Activated CD4-positive, alpha-beta T cell treated with anti-CD3 and anti-CD28 coated beads, Interleukin-2, amount 50 U/mL, for 4 hours (primary cell): ENCODE data around the gene SMIM35.
A peak's percentile ranks its signal among the peaks of the same experiment; 100 is the strongest.
"Not testable (repeated sequence)": the region's sequence is repeated elsewhere in the genome, so short reads cannot be mapped to it uniquely, and the experiment has no call there.

Experiments used
- DNase-seq, 2 experiments: peaks; one replicate each; pipeline ENCODE4 v3.0.0-alpha.2; 2020

The SMIM35 gene

DNA sequence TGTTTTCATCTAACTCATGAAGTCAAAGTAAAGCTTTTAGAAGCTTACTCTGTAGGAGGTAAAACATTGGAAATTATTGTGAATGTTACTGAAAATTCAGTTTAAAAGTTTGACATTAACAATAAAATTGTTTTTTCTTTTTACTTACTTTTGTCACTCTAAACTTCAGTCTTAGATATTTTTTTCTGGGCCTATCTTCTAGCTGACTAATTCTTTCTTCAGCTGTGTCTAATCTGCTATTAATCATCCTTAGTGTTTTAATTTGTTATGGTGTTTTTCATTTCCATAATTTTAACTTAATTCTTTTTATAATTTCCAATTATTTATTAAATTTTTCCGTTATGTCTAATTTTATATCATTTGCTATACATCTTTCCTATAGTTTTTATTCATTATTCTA is 65.6 kb downstream of the SMIM35 start:
- no peak for DNase-seq

DNA sequence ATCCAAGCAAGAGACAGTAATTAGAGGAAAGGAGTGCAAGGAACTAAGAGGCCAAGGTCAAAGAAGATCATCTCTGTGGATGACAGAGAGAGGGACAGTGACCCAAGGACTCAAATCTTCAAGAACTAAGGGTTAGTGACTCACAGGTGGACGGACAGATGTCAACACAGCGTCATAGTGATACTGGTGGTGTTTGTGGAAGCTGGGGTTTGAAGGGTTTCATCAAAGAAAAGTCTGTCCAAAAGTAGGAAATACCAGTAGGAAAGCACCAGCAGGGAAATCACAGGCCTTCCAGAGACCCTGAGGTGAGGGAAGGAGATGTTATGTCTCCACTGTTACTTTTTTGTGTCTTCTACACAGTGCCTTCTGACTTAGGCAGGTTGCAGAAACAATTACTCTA is 68.4 kb downstream of the SMIM35 start:
- no peak for DNase-seq

GRCh38 chr11:118017631-118018315 is 69.0 kb downstream of the SMIM35 start:
- DNase-seq = no peak

- no peak for DNase-seq
Measured at GRCh38 chr11:118017111-118017510, 69.7 kb downstream of the SMIM35 start.

DNA sequence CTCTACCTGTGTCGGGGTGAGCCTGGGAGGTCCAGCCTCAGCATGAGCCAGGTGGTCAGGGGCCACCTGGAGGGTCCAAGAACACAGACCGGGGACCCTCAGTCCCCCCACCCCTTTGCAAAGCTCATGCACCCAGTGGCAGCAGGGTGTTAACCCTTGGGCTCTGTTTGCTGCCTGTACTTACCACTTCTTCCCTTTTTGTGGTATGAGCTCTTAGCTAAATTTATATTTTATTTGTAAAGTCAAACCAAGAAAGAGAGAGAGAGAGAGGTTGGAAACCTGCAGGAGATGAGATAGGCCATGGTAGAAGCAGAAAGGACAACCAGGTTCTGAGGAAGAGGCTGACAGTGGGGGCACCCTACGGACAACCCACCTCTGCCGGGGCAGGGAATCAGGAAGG is 70.7 kb downstream of the SMIM35 start:
- no peak for DNase-seq

DNA sequence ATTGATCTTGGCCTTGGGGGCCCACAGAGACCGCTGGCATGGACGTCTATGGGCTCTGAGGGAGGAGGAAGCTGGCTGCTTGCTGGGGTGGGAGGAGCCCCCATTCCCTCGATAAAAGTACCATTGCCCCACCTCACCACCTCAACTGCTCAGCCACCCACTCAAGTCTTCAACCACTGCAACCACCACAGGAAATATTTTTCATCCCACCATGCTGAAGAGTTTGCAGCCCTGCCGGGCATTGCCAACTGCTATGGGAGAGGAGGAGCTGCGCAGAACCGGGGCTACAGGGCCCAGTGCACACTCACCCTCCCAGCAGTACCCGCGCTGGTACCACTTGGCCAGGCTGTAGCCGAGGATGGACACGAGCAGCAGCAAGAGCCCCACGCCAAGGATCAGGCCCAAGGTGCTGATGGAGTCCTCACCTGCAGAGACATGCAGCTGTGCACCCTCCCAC is 71.3 kb downstream of the SMIM35 start:
- no peak for DNase-seq

DNA sequence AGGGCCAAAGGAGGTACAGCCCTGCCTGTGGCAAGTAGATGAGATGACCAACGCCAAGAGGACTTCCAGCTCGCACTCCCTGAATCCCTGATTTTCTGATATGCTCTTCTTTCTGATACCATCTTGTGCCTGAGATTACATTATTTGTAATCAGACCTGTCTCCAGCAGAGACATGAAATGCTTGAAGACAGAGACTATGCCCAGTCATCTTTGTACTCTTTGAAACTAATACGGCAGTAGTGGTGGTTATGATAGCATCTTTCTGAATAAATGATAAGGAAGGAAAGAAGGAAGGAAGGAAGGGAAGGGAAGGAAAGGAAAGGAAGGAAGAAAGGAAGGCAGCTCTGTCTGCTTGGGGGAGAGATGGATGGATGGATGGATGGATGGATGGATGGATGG is 72.7 kb downstream of the SMIM35 start:
- DNase-seq = no peak

DNA sequence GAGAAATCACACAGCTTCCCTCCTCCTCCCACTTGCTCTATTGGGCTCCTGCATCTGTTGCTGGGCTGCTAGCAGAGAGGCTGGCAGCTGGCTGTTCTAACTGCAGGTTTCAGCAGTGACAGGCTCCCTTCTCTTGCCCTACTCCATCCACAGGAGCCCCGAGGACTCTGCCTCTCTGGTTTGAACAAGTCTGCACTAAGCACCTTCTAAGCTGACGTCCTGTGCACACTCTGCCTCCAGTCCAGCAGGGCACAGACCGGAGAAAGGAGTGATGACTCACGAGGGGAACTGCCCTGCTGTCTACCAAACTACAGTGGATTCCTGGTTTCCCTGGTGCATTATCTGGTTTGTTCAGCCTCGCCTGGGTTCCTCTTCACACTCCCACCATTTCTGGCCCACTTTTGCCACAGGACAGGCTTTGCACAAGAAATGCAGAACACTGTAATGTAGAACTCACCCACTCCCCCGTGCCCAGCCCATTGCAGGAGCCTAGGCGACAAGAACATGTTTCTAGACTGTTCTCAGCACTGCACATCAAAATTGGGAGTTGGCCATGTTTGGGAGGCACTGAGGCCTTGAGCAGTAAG is 74.6 kb downstream of the SMIM35 start:
- no peak for DNase-seq

- no peak for DNase-seq
Measured at GRCh38 chr11:118010738-118011461, 75.9 kb downstream of the SMIM35 start.

GRCh38 chr11:118009864-118010737 is 76.7 kb downstream of the SMIM35 start:
- DNase-seq = no peak

DNA sequence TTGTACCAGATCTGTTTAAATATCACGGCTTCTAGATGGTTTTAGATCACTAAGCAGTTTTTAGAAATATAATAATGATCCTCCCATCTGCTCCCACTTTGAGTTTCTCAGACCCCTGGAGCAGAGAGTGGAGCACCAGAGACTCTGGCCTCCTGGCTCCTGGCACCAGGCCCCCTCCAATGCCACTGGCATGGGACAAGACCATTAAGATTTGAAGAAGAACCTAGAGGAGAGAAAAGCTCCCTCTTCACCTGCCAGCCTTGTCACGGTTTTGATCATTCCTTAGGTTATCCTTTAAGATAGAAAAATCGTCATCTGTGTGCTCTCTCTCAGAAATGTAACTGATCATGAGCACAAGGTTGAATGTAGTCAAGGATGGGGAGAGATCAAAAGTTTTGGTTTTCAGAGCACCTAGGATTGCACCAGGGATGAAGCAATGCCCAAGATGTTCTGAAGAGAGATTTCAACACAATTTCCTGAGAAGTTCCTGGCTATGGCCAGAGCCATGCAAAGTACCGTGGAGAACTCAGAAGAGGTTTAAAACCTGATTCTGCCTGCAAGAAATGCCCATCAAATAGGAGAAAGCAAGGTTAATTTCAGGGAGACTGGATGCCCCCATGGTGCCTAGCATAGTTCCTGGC is 78.4 kb downstream of the SMIM35 start:
- no peak for DNase-seq

GRCh38 chr11:118007563-118008270 is 79.0 kb downstream of the SMIM35 start:
- DNase-seq = not testable (repeated sequence)

DNA sequence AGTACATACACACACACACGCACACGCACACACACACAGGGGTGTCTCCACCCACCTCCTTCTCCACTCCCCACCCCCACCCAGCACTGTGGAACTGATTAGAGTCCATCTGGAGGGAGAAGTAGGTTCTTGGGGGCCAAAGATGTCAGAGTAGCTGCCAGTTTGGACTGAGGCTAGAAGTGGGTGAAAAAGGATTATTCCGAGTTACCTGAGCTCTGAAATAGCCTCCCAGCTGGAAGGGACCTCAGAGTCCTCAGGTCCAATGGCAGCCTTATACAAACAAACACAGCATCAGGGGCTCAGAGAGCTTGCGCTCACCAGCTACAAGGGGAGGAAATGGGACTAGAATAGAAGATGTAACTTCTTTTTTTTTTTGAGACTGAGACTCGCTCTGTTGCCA is 79.7 kb downstream of the SMIM35 start:
- DNase-seq = no peak

- no peak for DNase-seq
Measured at GRCh38 chr11:118006153-118006534, 80.6 kb downstream of the SMIM35 start.

DNA sequence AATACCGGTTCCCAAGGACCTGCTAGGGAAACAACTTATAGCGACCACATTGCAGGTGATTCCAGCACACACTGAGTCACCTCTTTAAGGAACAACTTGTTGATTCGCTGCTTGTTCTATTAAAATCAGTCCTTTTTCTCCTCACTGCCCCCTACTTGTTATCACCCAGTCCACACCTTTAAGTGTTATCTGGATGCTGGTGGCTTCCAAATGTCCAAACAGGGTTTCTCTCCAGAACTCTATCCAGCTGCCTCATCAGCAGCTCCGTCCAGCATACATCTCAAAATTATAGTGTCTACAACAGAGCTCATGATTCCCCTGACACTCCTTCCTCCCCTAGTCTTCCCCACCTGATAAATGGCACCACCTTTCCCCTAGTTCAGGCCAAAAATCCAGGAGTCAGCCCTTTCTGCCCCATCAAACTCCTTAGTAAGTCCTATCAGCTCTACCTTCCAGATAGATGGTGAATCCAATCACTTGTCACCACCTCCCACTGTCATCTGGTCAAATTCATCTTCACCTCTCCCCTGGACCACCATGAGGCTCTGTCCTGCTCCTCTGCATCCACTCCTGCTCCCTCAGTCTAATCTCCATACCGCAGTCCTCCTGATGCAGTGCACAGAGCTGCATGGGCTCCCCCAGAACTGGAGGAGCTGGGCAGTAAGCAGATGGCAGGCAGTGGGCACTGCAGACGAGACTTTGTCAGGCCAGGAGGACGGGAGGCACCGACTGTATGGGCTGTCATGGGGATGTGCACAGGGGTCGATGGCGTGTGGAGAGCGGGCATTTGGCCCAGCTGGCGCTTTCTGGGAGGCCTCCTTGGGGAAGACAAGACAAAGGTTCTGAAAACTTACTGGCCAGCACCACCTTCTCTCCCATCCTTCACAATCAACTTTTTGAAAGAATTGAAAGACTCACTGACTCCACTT is 81.3 kb downstream of the SMIM35 start:
- DNase-seq = no peak

DNA sequence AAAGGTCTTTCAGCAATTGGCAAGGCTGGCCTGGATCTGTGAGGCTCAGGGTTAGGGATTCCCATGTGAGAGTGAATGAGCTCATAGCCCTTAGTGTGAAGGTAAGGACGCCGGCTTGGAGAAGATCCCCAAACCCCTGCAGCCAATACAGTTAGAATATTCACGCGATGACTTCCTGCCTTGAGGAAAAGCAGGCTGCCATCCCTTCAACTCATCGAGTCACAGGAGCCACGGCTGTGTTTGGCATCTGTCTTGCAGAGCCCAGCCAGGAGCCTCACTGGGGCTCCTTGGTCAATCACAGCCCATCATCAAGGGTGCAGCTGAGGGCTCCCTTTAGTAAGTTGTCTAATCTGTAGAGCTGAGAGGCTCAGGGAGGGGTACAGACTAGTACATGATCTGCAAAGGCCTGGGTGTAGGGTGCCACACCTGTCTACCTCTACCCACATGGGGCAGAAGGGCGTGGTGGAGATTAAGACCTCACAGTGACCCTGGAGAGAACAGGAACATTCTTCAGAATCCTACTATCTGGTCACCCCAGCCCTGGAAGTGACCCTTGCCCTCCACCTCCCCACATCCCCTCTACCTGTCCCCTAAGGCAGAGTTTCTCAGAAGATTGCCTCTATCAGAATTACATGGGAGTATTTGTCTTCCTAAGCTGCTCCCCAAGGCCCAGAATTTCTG is 82.1 kb downstream of the SMIM35 start:
- DNase-seq = no peak

DNA sequence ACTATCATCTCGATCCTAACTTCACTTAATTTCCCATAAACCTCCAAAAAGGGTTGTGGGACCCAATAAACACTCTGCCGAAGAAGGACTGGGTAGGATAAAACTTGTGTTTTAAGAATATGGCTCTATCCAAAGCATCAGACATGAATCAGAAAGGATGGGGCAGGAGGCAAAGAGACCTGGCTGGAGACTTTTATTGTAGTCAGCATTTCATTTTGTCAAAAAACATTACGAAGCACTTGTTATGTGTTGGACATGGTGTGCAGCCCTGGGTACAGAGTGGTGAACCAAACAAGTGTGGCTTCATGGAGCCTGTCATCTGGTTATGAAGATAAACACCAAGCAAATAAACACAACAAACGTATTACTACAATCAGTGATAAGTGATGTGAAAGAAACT is 83.3 kb downstream of the SMIM35 start:
- DNase-seq = no peak

- DNase-seq = peak; percentile 56 to 69
Measured at GRCh38 chr11:118002541-118003423, 84.0 kb downstream of the SMIM35 start.

DNA sequence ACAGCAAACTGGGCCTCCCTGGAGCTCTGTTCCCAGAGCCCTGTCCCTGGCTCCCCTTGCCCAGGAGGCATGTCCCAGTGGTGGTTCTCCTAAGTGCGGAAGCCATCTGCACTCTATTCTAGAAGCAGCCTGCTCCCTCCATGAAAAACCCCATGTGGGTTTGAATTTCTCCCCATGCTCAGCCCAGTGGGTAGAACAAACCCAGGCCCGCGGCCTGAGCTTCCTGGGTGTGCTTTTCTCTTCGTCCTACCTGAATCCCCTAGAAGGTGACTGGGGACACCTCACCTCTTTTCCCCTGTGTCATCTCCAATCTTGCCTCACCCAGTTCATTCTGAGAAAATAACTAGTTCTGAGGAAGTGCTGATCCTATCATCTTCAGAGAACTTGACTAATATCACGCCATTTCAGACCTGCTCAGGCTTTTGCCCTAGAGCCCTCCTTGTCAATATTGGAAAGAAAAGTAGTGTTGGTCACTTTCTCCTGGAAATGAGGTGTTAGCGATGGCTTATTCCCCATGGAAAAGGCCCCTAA is 84.7 kb downstream of the SMIM35 start:
- peak; percentile 58 to 62 for DNase-seq
